Psoas muscle (tissue), 8 donors: ENCODE measurements around the gene RRP9. TPM values are rescaled to one million over a fixed set of nuclear protein-coding genes. Genes with fewer than 3 reads are reported as not detected.

ENCODE experiments used
- ATAC-seq, 4 donors: fragments of 200-7000 bp; cut with Tn5 transposase; one replicate each; pipeline ENCODE4 v1.9.1; 2020; ENCODE audit warnings: moderate library complexity in 3 of 4, mild to moderate bottlenecking in 2 of 4
- DNase-seq, 2 donors: peaks; one replicate each; pipeline ENCODE4 v3.0.0-alpha.2; 2020
- H3K27ac ChIP-seq: fragments of 200-600 bp; one replicate; pipeline ENCODE4 v1.8.0; 2022
- H3K27me3 ChIP-seq, 3 donors: fragments of 200-600 bp in 1 of 3; one replicate each; pipeline versions ENCODE4 v1.6.1 to v1.8.0; 2013 to 2022; ENCODE audit warnings: low read length in 2 of 3, mild to moderate bottlenecking in 2 of 3, moderate library complexity in 1 of 3; ENCODE audit not compliant: insufficient read depth in 3 of 3
- H3K36me3 ChIP-seq, 2 donors: fragments of 200-600 bp in 1 of 2; one replicate each; pipeline versions ENCODE4 v1.6.1 to v1.8.0; 2013 to 2022; ENCODE audit warnings: low read depth in 1 of 2, mild to moderate bottlenecking in 1 of 2, moderate library complexity in 1 of 2; ENCODE audit not compliant: insufficient read depth in 1 of 2
- H3K4me1 ChIP-seq: fragments of 200-600 bp; one replicate; pipeline ENCODE4 v1.8.0; 2022
- H3K4me3 ChIP-seq: fragments of 200-600 bp; one replicate; pipeline ENCODE4 v1.8.0; 2022; ENCODE audit warnings: mild to moderate bottlenecking
- H3K9me3 ChIP-seq: fragments of 200-600 bp; one replicate; pipeline ENCODE4 v1.8.0; 2022
- CTCF ChIP-seq: fragments of 200-600 bp; IDR thresholded peaks from one replicate; pipeline ENCODE4 v1.8.0; 2022; ENCODE audit warnings: antibody characterized with exemption
- WGBS, 3 donors: extraction: QIAGEN DNeasy Blood & Tissue Kit; methylation state at CpG; one replicate each; pipeline versions ENCODE4 v1.1.6 to v1.1.7; 2013; 5-methylcytosine and 5-hydroxymethylcytosine counted together
- intact Hi-C, 2 donors: fragments of 100-400 bp; cut with DNase I; formaldehyde crosslinking; loops; one replicate each; pipeline versions ENCODE4 v1.11.0 to v1.14.2; 2022
- polyA plus RNA-seq, 3 donors: library from polyadenylated mRNA; stranded (reverse); fragments of 200-250 nt; gene quantifications; one replicate each; pipeline ENCODE4 v1.2.3, GENCODE V29; 2013
- total RNA-seq, 4 donors: library from RNA; stranded (reverse); fragmentation: NEBNext Ultra II Directional in 2 of 4; extraction: Animal tissue kit (Norgen Biotek cat#: 25700) in 2 of 4; gene quantifications; one replicate each; pipeline versions ENCODE4 v1.2.1 to v1.2.4, GENCODE V29; 2021 to 2023
- donor health status: healthy with polysubstance abuse.
- donor health status: DM: no; HTN: no; CAD: no; lungs with moderate emphysema.
- donor health status: Bipolar disorder and iron deficiency.
- donor health status: healthy.
- donor health status: DM: yes; HTN: yes; CAD: no.
- donor health status: DM: no; HTN: no; CAD: no.
- donor health status: DM: no; HTN: no; CAD: no.
- donor health status: DM: yes; HTN: yes; CAD: no.

Gene RRP9
- total and polyA plus RNA-seq, 7 donors: 19.9 to 61.4 (median 28.2) TPM

GRCh38 chr3:51937611-51938450 is 3.9 kb downstream of the RRP9 start:
- DNase-seq: no peak
- 93 to 95% (median 93%) methylated on average over 13 of the region's 13 CpGs for WGBS, 3 donors
- Histone ChIP-seq H3K4me1 (peaks cover 20% of the 10 kb centered on the region), H3K27ac (no peak overlapping the region), H3K36me3 (peaks cover 9 to 75% of the 10 kb centered on the region in 2 donors), H3K9me3 (no peaks in the 10 kb centered on the region), H3K4me3 (no peak overlapping the region), H3K27me3 (no peaks in the 10 kb centered on the region)
- ATAC-seq: no peak
- intact Hi-C loops: no loop called here
- TF ChIP-seq CTCF: no peak

DNA sequence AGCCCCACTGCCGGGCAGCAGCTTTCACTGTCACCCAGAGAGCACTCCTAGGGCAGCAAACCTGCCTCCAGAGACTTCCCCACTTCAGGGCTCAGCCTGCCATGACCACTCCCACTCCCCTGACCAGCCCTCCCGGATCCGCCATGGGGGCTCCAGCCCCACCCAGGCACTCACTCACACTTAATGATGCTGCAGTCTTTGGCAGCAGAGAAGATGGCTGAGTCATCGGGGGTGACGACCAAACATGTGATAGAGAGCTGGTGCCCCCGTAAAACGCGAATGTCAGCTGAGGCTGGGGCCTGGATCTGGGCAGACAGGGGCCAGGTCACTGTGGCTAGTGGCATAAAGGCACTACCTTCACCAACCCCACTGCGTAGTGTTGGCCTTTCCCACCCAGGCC is 4.7 kb downstream of the RRP9 start:
- H3K36me3 ChIP-seq: peaks cover 9 to 80% of the 10 kb centered on the region in 2 donors
- H3K27ac ChIP-seq: no peak overlapping the region
- no peak for TF ChIP-seq CTCF
- ATAC-seq: no peak
- no peak overlapping the region for H3K4me3 ChIP-seq
- no peak for DNase-seq
- intact Hi-C loops: no loop called here
- H3K4me1 ChIP-seq: peaks cover 16% of the 10 kb centered on the region
- 75 to 87% (median 82%) methylated on average over 9 of the region's 9 CpGs for WGBS, 3 donors
- H3K27me3 ChIP-seq: no peaks in the 10 kb centered on the region
- H3K9me3 ChIP-seq: no peaks in the 10 kb centered on the region

- ATAC-seq: no peak
- Histone ChIP-seq H3K27me3 (no peaks in the 10 kb centered on the region), H3K9me3 (no peaks in the 10 kb centered on the region), H3K27ac (no peak overlapping the region), H3K4me3 (no peak overlapping the region), H3K36me3 (peaks cover 9 to 83% of the 10 kb centered on the region in 2 donors), H3K4me1 (peaks cover 15% of the 10 kb centered on the region)
- intact Hi-C loops: no loop called here
- no peak for TF ChIP-seq CTCF
- 95 to 97% (median 96%) methylated on average over 25 of the region's 25 CpGs for WGBS, 3 donors
- no peak for DNase-seq
Observed at GRCh38 chr3:51935886-51936755, 5.6 kb downstream of the RRP9 start.

- no peak for ATAC-seq
- 90 to 93% (median 92%) methylated on average over 28 of the region's 28 CpGs for WGBS, 3 donors
- Histone ChIP-seq H3K4me1 (peaks cover 7% of the 10 kb centered on the region), H3K4me3 (no peak overlapping the region), H3K9me3 (no peaks in the 10 kb centered on the region), H3K27me3 (no peaks in the 10 kb centered on the region), H3K36me3 (peaks cover 9 to 87% of the 10 kb centered on the region in 2 donors), H3K27ac (no peak overlapping the region)
- DNase-seq: no peak
- intact Hi-C loops: no loop called here
- TF ChIP-seq CTCF: no peak
Observed at GRCh38 chr3:51934991-51935885, 6.5 kb downstream of the RRP9 start.
